K562 (cell line): Measurements from ENCODE around the gene FFAR4.

Source experiments
- CBX5 ChIP-seq: IDR thresholded peaks from 2 replicates; pipeline ENCODE4 v1.6.1; 2014; ENCODE audit warnings: low read depth, borderline replicate concordance
- CEBPB ChIP-seq: fragments of 450-650 bp; IDR thresholded peaks from 2 replicates; pipeline ENCODE4 v1.6.1; 2016; ENCODE audit warnings: missing genetic modification characterization, missing compliant biosample characterization
- HDAC1 ChIP-seq, 2 experiments: fragments of 450-650 bp; IDR thresholded peaks; 2 replicates each; pipeline ENCODE4 v1.6.1; 2016 to 2017; ENCODE audit warnings: inconsistent platforms in 1 of 2, mild to moderate bottlenecking in 1 of 2, moderate library complexity in 1 of 2
- ILF3 ChIP-seq: fragments of 450-650 bp; IDR thresholded peaks from 2 replicates; pipeline ENCODE4 v1.6.1; 2018; ENCODE audit warnings: antibody characterized with exemption, mild to moderate bottlenecking, moderate library complexity, borderline replicate concordance
- MTA1 ChIP-seq: fragments of 450-650 bp; IDR thresholded peaks from 2 replicates; pipeline ENCODE4 v1.6.1; 2017; ENCODE audit warnings: borderline replicate concordance
- POLR2A ChIP-seq: fragments of 450-650 bp; conservative IDR thresholded peaks from 2 replicates; pipeline ENCODE4 v1.6.1; 2016
- SIRT6 ChIP-seq: IDR thresholded peaks from one replicate; pipeline ENCODE4 v1.6.1; 2012; ENCODE audit warnings: low read depth, mild to moderate bottlenecking, control low read depth, inconsistent platforms, low read length, moderate library complexity
- SRSF1 ChIP-seq: fragments of 200-400 bp; formaldehyde crosslinking; IDR thresholded peaks from 2 replicates; pipeline ENCODE4 v1.6.1; 2017; ENCODE audit warnings: mild to moderate bottlenecking, low read depth, low read length, moderate library complexity
- ZNF282 ChIP-seq: sonication (generic); formaldehyde crosslinking; IDR thresholded peaks from 2 replicates; pipeline ENCODE4 v1.8.1; 2023; ENCODE audit warnings: missing genetic modification reagents
- ZNF3 ChIP-seq: fragments of 250-450 bp; sonication (Bioruptor Pico); IDR thresholded peaks from 2 replicates; pipeline ENCODE4 v1.5.0; 2021; ENCODE audit warnings: mild to moderate bottlenecking, moderate library complexity

DNA sequence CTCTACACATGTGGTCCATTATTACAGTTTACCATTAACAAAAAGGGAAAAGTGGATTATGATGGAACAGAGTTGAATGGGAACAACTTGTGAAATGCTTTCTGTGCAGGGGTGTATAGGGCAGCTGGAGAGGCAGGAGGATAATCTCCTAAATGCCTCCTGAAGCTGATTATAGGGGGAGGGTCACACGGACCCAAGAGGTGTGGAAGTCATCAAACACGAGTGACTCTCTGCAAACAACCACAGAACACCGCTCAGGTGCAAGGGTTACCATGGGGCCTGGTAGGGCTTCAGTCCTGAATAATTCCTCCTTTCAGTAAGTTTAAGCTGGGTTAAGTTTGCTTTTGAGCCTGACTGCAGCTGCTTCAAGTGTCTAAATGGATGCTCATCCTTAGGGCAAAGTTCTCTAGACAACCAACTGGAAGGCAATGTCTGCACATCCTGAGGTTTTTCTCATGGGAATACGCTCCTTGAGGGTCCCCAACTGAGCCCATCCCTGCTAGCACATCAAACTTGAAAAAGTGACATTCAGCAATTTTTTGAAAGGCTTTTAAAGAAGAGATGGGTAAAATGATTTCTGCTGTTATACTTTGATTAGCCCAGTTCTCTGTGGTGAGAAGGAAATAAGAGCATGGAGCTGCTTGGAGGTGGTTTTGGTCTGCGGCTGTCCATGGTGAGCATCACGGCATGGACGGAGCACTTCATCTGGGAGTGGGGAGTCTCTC, 47.8 kb downstream of the FFAR4 start:
- TF ChIP-seq HDAC1 (IDR thresholded peaks at IDR 0.05): no peak
- TF ChIP-seq ZNF282 (CRISPR knock-in tag): no peak
- TF ChIP-seq CBX5: no peak
- no peak for TF ChIP-seq SRSF1
- TF ChIP-seq SIRT6: no peak
- TF ChIP-seq CEBPB (tag): no peak
- TF ChIP-seq ILF3: no peak
- TF ChIP-seq POLR2A: no peak
- TF ChIP-seq MTA1: no peak
- no peak for TF ChIP-seq ZNF3 (CRISPR knock-in tag)
